ENCODE results near the gene SORL1-AS1.

Gene SORL1-AS1

DNA sequence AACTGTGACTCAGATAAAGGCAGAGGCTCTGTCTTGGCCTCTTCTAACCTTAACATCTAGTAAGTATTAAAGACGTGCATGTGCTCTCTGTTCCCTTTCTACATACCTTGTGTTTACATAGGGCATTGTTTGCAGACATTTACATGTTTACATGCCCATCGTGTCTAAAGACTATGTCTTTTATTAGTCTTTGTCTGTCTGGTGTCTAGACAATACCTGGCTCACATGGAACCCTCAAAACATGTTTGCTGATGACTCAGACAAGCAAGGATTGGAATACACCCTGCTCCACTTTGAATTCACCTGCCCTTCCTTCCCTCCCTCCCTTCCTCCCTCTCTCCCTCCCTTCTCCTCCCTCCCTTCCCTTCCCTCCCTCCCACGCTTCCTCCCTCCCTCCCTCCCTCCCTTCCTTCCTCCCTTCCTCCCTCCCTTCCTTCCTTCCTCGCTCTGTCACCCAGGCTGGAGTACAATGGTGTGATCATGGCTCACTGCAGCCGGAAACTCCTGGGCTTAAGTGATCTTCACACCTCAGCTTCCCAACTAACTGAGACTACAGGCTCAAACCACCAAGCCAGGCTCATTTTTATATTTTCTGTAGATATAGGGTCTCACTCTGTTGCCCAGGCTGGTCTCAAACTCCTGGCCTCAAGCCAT, 23.7 kb upstream of the SORL1-AS1 start:
- DNase-seq (ENCODE audit: low read depth in 2 of 2) = no peak

DNA sequence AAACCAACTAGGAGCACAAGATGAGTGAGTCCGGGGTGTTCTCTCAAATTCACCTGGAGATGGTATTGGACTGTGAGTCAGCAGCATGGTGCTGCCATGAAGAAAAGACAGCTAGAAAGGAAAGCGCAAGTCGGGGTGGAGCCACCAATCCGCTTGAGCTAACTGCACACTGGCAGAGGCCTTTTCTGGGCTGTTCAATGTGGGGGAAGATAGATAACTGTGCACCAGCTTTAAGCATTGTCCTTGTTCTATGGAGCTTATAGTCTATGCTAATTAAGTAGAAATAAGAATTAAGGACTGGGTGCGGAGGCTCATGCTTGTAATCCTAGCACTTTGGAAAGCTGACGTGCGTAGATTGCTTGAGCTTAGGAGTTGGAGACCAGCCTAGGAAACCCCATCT, 21.9 kb upstream of the SORL1-AS1 start:
- no peak for DNase-seq (ENCODE audit: low read depth in 2 of 2)

DNA sequence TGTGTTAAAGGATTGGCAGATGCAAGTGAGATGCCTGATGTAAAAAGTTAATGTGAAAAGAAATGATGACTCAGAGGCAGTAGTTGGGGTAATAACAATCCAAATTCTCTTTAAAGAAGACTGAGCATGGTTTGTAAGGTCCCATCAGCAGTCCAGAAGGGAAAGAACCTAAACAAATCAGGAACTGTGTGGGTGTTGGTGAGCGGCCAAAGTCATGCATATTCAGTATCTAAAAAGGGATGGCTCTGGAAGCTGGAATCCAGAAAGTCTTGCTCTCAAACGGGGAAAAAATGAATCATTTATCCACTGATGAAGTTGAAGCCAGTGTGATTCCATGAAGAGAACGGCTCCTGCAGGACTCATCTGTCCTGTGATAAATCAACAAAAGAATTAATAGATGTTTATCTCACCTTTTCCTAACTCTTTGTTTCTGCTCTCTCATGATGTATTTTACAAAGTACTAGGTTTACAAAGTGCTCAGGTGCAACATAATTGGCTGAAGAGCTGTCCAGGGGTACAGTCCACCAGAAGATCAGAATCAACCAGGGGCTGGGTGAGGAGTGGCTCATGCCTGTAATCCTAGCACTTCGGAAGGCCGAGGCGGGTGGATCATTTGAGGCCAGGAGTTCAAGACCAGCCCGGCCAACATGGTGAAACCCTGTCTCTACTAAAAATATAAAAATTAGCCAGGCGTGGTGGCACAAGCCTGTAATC, 20.5 kb upstream of the SORL1-AS1 start:
- no peak for DNase-seq (ENCODE audit: low read depth in 2 of 2)

DNA sequence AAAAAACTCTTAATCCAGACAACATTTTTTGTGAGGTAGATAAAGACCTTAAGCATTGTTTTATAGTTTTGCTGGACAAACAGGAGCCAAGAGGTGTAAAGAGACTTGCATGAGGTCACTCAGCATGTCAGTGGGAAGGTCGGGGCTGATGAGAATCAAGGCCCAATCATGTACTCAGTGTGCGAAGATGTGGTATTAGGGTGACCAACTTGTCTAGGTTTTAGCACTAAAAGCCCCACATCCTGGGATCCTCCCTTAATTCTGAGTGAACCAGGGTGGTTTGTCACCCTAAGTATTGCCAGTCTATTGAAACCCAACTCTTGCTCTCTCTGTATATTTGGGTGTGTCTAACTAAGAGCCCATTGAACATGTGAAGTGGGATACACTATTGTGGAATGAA, 19.5 kb upstream of the SORL1-AS1 start:
- DNase-seq (ENCODE audit: low read depth in 2 of 2) = no peak

DNA sequence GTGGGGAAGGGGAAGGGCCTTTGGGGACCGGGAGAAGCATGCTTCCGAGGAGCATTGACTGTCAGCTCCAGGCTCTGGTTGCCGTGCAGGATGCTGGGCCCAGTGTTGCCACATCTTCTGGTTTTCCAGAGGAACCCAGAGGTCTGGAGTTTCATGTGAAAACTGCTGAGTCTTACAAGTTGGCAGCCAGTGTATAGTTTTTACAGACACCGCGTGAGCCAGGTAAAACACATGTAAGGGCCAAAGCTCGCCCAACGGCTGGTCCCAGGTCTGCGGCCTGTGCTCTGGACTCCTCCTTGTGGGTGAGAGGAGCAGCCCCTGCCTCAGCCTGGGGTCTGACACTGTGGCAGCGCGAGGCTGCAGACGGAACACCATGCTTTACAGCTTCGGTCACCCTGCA, 18.4 kb upstream of the SORL1-AS1 start:
- no peak for DNase-seq (ENCODE audit: low read depth in 2 of 2)

DNA sequence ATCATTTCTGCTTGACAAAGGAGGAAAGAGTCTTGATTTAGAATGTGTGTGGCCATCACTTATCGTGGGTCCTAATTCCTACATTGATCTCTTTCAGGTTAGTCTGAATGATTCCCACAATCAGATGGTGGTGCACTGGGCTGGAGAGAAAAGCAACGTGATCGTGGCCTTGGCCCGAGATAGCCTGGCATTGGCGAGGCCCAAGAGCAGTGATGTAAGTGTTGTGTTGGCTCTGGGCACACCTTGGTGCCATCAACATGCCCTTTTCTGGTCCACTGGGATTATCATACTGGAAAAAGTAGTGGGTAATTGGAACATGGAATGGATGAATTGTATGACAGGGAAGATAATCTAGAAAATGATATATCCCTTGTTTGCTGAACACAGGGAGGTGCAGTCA, 17.1 kb upstream of the SORL1-AS1 start:
- DNase-seq (ENCODE audit: low read depth in 2 of 2) = no peak

DNA sequence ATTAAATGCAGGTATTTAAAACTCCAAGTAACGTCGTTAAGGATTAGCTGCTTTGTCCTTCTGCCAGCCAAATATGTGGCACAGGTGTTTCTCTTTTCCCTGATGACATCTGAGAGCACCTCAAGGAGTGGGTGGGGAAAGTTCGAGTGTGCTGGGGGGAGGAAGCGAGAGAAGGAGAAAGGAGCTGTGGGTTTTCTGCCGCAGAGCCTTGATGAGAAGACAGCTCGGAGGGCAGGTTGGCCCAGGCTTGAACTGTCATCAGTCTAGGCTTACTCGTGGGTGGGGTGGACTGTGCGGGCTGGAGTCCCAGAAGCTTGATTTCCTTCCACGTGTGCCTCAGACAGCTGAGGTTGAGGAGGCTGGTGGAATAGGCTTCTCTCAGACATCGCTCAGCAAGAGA, 15.2 kb upstream of the SORL1-AS1 start:
- peak in 1 of 2 donors; percentile 51 for DNase-seq (ENCODE audit: low read depth in 2 of 2)

GRCh38 chr11:121467471-121467870, 14.7 kb upstream of the SORL1-AS1 start:
- no peak for DNase-seq (ENCODE audit: low read depth in 2 of 2)

- DNase-seq (ENCODE audit: low read depth in 2 of 2) = no peak
Measured at GRCh38 chr11:121466063-121466794, 13.5 kb upstream of the SORL1-AS1 start.

DNA sequence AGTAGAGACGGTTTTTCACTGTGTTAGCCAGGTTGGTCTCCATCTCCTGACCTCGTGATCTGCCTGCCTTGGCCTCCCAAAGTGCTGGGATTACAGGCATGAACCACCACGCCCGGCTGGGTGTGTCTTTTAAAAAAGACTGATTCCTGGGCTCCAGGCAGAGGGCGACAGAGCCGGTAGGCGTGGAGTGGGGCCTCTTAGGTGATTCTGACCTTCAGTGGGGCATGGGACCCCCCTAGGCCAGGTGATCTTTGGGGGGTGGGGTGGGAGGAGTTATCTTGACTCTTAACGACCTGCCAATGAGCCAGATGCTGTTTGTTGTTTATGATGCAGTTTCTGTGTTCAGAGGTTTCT, 12.9 kb upstream of the SORL1-AS1 start:
- no peak for DNase-seq (ENCODE audit: low read depth in 2 of 2)

- DNase-seq (ENCODE audit: low read depth in 2 of 2) = no peak
Measured at GRCh38 chr11:121464352-121464946, 11.7 kb upstream of the SORL1-AS1 start.

DNA sequence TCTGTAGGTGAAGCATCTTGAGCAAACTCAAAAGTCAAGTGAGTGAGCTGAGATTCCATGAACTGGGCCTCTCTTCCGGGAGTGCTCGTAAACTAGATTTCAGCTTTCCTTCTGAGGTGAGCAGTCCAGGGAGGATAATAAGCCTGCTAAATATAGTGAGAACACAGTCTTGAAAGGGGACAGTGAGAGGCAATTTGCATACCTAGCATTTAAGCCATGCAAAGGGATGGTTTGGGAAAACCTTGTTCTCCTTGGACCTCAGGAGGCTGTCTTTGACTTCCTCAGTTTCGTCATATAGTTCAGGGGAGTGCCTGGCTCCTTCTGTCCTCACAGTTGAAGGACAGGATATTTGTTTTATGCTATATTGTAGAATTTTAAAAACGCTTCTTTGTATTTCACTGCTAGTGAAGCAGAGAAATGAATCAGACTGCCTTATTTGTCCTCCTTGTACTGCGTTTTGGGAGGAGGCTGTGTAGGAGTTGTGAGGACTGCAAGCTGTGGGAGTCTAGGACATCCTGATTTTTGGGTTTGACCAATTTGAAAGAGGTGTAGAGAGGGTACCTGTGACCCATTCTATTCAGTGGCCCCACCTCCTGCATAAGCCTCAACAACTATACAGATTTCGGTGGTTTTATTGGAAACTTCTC, 11.0 kb upstream of the SORL1-AS1 start:
- DNase-seq (ENCODE audit: low read depth in 2 of 2) = no peak

- no peak for DNase-seq (ENCODE audit: low read depth in 2 of 2)
Measured at GRCh38 chr11:121461843-121462242, 9.1 kb upstream of the SORL1-AS1 start.

GRCh38 chr11:121460941-121461514, 8.3 kb upstream of the SORL1-AS1 start:
- no peak for DNase-seq (ENCODE audit: low read depth in 2 of 2)

DNA sequence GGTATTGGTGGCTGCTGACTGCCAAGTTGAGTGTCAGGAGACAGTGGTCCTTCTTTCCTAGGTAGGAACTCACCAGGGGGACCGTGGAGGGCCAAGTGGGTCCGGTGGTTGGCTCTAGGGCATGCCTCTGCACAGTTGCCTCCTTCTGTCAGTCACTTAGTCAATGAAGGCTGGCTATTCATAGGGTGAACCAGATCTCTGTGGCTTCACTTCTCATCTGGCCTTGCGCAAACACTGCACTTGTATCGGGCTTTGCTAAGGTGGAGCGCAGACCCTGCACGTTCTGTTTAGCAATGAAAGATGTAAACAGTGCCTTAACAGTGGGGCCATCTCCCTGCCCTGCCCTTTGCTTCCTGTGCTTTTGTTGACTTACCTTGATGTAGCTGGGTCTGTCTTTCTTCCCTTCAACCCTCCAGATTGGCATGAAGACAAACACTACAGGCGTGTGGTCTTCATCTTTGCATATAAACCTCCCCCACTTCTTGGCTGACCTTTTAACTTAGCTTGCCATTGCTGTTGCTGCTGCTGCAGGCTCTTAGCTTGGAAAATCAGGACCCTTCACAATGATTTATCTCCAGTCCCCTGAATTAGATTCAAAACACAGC, 6.7 kb upstream of the SORL1-AS1 start:
- no peak for DNase-seq (ENCODE audit: low read depth in 2 of 2)

GRCh38 chr11:121458551-121458950, 5.8 kb upstream of the SORL1-AS1 start:
- no peak for DNase-seq (ENCODE audit: low read depth in 2 of 2)

DNA sequence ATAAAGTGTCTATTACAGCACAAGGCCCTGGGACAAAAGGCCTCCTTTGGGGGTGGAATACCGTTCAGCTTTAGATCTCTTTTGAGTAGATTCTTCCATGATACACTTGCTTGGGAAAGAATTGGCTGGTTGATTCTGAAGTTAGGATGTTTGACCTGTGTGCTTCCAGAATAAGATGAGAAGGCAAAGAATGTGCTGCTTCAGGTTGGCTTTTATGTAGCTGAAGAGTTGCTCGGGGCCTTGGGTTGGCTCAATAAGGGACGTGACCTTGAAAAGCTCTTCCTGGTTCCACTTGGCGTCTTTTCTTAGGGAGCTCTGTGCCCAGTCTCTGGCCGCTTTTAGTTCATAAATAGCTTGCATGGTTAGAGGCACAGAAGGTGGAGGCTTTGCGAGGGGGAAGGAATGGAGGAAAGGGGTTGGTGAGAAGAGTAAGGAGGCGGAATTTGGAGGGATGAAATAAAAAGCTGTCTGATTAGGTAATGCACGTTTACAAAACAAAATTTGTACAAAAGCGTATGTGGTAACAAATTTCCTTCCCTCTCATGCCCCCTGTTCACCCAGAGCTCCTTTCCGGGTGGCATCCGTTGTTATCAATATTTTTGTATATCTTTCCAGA, 4.2 kb upstream of the SORL1-AS1 start:
- no peak for DNase-seq (ENCODE audit: low read depth in 2 of 2)

DNA sequence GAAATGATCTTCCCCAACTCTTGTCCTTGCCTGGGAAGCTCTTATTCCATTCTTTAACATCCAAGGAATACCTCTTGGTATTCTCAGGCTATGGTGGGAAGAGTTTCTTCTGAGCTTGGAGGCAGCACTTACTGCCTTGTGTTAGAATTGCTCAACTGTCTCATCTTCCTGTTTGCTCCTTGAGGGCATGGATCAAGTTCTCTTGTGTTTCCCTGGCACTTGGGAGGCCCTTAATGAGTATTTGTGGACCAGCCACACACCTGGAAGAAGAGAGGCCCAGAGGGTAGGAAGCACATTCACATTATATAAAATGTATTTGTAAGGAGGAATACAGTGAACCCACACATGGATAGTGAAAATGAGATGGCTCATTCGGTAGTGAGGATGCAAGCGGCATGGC, 3.4 kb upstream of the SORL1-AS1 start:
- no peak for DNase-seq (ENCODE audit: low read depth in 2 of 2)

DNA sequence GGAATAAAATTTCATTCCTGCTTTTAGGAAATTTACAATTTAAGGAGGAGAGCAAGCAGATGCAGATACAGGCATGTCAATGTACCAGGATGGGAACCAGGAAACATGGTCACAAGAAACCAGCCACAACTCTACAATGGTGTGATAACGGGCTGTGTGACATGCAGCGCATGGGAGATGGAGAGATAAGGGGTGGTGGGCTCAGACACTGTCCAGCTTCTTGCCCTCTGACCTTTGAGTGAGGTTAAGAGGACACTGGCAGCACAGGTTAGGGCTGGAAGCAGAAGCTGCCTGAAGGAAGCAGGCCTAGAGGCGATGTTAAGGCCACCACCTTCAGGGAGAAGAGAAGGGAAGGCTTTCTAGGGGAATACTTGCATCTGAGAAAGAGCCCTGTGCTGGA, 2.3 kb upstream of the SORL1-AS1 start:
- no peak for DNase-seq (ENCODE audit: low read depth in 2 of 2)

- no peak for DNase-seq (ENCODE audit: low read depth in 2 of 2)
Measured at GRCh38 chr11:121453589-121454299, 977 bp upstream of the SORL1-AS1 start.
